Loucy (cell line): ENCODE results near the gene RNF224.
A peak's percentile ranks its signal among the peaks of the same experiment; 100 is the strongest.

Experiments
- H2AFZ ChIP-seq: fragments of 200-600 bp; sonication (generic); 2 replicates; pipeline ENCODE4 v1.6.0; 2016; ENCODE audit warnings: antibody characterized with exemption, mild to moderate bottlenecking, low read length, moderate library complexity
- H3F3A ChIP-seq: fragments of 200-600 bp; 2 replicates; pipeline ENCODE4 v1.6.0; 2016; ENCODE audit warnings: antibody characterized with exemption, low read depth, mild to moderate bottlenecking
- H3K27me3 ChIP-seq: fragments of 200-600 bp; sonication (generic); 2 replicates; pipeline ENCODE4 v1.6.1; 2014; ENCODE audit warnings: low read length, mild to moderate bottlenecking; ENCODE audit not compliant: insufficient read depth, poor library complexity, severe bottlenecking
- H3K36me3 ChIP-seq: fragments of 200-600 bp; sonication (generic); 2 replicates; pipeline ENCODE4 v1.6.1; 2016; ENCODE audit warnings: low read length; ENCODE audit not compliant: insufficient read depth
- H3K4me1 ChIP-seq: fragments of 200-600 bp; sonication (generic); 2 replicates; pipeline ENCODE4 v1.5.1; 2014; ENCODE audit warnings: low read length, mild to moderate bottlenecking; ENCODE audit not compliant: insufficient read depth, poor library complexity, severe bottlenecking
- H3K4me2 ChIP-seq: fragments of 200-600 bp; sonication (generic); 2 replicates; pipeline ENCODE4 v1.6.0; 2014; ENCODE audit warnings: antibody characterized with exemption, low read length, low read depth, mild to moderate bottlenecking; ENCODE audit not compliant: poor library complexity, severe bottlenecking
- H3K4me3 ChIP-seq: fragments of 200-600 bp; sonication (generic); 2 replicates; pipeline ENCODE4 v1.5.1; 2014; ENCODE audit warnings: low read length, mild to moderate bottlenecking, mixed read lengths; ENCODE audit not compliant: poor library complexity, severe bottlenecking
- H3K79me2 ChIP-seq: fragments of 200-600 bp; sonication (generic); 2 replicates; pipeline ENCODE4 v1.6.1; 2014; ENCODE audit warnings: low read length; ENCODE audit not compliant: insufficient read depth
- H3K9ac ChIP-seq: fragments of 200-600 bp; sonication (generic); 2 replicates; pipeline ENCODE4 v1.6.0; 2014; ENCODE audit warnings: mild to moderate bottlenecking, low read depth, low read length, moderate library complexity; ENCODE audit not compliant: poor library complexity, severe bottlenecking
- H3K9me2 ChIP-seq: fragments of 200-600 bp; sonication (generic); replicated peaks from 2 replicates; pipeline ENCODE4 v1.6.1; 2016; ENCODE audit warnings: low read depth, low read length, mixed read lengths
- H3K9me3 ChIP-seq: fragments of 200-600 bp; sonication (generic); 2 replicates; pipeline ENCODE4 v1.6.1; 2014; ENCODE audit warnings: mild to moderate bottlenecking, antibody characterized with exemption, low read length, low read depth; ENCODE audit not compliant: insufficient read depth
- H4K20me1 ChIP-seq: fragments of 200-600 bp; sonication (generic); 2 replicates; pipeline ENCODE4 v1.6.0; 2014; ENCODE audit warnings: antibody characterized with exemption, low read length, mild to moderate bottlenecking; ENCODE audit not compliant: insufficient read depth, poor library complexity, severe bottlenecking
- EZH2phosphoT487 ChIP-seq: fragments of 200-600 bp; IDR thresholded peaks from 2 replicates; pipeline ENCODE4 v1.6.1; 2018; ENCODE audit warnings: antibody characterized with exemption, mild to moderate bottlenecking, moderate library complexity, borderline replicate concordance
- TF ChIP-seq, protein P1 (sequence below): fragments of 200-600 bp; sonication (generic); conservative IDR thresholded peaks from 2 replicates; pipeline ENCODE4 v1.5.1; 2014; ENCODE audit warnings: mild to moderate bottlenecking, antibody characterized with exemption, low read length

Gene RNF224

DNA sequence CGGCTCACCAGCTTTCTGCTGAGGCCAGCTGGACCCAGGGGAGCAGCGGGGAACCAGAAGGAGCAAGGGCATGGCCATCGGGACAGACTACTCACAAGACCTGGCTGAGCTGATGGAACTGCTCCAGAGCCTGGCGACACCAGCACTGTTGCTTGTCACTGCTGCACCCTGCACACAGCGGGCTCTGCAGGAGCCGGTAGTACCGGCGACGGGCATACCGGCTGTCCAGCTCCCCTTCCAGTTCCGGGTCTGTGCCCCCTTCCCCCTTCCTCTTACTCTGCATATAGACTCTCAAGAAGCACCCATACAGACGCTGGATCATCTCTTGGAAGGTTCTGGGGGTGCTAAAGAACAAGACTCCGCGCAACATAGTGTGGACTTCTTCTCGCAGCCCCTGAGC lies 39.9 kb upstream of the RNF224 start:
- Histone ChIP-seq H3K4me1 (peaks cover 20% of the 10 kb centered on the region), H3K9me2 (no peaks in the 10 kb centered on the region), H3K9me3 (no peaks in the 10 kb centered on the region), H3K4me3 (peak overlapping the region; percentile 96), H4K20me1 (peaks cover 26% of the 10 kb centered on the region), H3K4me2 (peak overlapping the region; percentile 91), H3F3A (peaks cover 8% of the 10 kb centered on the region; the same call in 1 of the 2 replicates), H3K36me3 (peaks cover 15% of the 10 kb centered on the region; the same call in 1 of the 2 replicates), H2AFZ (no peak overlapping the region), H3K79me2 (peaks cover 55% of the 10 kb centered on the region), H3K27me3 (no peaks in the 10 kb centered on the region), H3K9ac (peak overlapping the region; percentile 88)
- TF ChIP-seq EZH2phosphoT487, result no peak
- TF ChIP-seq, protein P1, sequence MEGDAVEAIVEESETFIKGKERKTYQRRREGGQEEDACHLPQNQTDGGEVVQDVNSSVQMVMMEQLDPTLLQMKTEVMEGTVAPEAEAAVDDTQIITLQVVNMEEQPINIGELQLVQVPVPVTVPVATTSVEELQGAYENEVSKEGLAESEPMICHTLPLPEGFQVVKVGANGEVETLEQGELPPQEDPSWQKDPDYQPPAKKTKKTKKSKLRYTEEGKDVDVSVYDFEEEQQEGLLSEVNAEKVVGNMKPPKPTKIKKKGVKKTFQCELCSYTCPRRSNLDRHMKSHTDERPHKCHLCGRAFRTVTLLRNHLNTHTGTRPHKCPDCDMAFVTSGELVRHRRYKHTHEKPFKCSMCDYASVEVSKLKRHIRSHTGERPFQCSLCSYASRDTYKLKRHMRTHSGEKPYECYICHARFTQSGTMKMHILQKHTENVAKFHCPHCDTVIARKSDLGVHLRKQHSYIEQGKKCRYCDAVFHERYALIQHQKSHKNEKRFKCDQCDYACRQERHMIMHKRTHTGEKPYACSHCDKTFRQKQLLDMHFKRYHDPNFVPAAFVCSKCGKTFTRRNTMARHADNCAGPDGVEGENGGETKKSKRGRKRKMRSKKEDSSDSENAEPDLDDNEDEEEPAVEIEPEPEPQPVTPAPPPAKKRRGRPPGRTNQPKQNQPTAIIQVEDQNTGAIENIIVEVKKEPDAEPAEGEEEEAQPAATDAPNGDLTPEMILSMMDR, result no peak

DNA sequence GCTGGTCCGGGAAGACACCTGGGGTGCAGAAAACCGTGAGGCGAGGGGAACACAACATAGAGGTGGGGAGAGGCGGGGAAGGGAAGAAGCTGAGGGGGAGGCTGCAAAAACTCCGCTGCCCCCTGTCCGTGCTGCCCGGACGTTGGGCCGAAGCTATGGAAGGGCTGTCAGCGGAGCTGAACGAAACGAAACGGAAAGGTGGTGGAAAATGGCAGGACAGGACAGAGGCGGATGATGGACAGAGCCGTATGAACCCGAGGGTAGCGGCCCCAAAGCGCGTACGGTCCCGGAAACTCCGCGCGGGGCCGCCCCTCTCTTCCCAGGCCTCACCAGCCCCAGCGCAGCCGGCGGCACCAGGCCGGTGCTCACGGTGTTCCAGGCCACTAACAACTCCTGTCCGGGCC lies 39.2 kb upstream of the RNF224 start:
- Histone ChIP-seq H3K4me2 (peak overlapping the region; percentile 91), H3K9me3 (no peaks in the 10 kb centered on the region), H2AFZ (peak overlapping the region; percentile 80), H3K9ac (peak overlapping the region; percentile 88), H4K20me1 (peaks cover 26% of the 10 kb centered on the region), H3K36me3 (peaks cover 12% of the 10 kb centered on the region; the same call in 1 of the 2 replicates), H3K9me2 (no peaks in the 10 kb centered on the region), H3K79me2 (peaks cover 55% of the 10 kb centered on the region), H3F3A (peaks cover 8% of the 10 kb centered on the region; the same call in 1 of the 2 replicates), H3K4me1 (peaks cover 20% of the 10 kb centered on the region), H3K27me3 (no peaks in the 10 kb centered on the region), H3K4me3 (peak overlapping the region; percentile 96)
- TF ChIP-seq, protein P1, result no peak

DNA sequence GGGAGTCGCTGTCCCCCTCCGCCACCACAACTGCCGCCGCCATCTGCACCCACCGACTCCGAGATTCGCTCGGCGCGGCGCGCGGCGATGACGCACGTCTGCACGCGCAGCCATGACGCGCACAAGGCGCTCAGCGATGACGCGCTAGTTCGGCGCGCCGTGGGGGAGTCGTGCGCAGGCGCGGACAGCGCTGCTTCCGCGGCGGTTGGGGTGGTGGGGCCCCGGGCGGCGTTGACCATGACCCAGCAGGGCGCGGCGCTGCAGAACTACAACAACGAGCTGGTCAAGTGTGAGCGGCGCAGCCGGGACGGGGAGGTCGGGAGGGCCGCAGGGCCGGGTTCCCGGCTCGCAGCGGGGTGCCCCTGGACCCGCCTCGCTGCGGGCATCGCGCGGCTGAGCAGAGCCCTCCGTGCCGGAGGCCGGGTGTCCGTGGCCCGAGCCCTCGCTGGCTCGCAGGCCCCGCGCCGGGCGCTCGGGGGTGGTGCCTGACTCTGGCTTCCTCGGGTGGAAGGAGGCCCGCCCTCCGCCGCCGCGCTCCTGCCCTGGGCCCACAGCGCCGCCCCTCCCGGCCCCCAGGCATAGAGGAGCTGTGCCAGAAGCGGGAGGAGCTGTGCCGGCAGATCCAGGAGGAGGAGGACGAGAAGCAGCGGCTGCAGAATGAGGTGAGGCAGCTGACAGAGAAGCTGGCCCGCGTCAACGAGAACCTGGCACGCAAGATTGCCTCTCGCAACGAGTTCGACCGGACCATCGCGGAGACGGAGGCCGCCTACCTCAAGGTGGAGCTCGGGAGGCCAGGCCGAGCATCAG lies 38.6 kb upstream of the RNF224 start, which contains the start of the genes ANAPC2 and SSNA1:
Gene ANAPC2, minus strand, starts transcription at position 71 of the 807 bp plus-strand sequence. Its CDS starts 28 bp downstream, at position 43.
Gene SSNA1, plus strand, starts transcription at position 187 of the 807 bp plus-strand sequence. Its CDS starts 51 bp downstream, at position 238.
- peak within 1 kb of the TSS; percentile 80 for H2AFZ ChIP-seq

More for the DNA sequence above, 38.6 kb upstream of the RNF224 start, which contains the start of the genes ANAPC2 and SSNA1:
- H3K27me3 ChIP-seq, result no peaks in the 10 kb centered on the region
- peak within 1 kb of the TSS; percentile 96 for H3K4me3 ChIP-seq
- peak within 1 kb of the TSS; percentile 99 for H3K4me2 ChIP-seq
- peaks cover 8% of the 10 kb centered on the region; the same call in 1 of the 2 replicates for H3F3A ChIP-seq
- H3K9me2 ChIP-seq, result no peaks in the 10 kb centered on the region
- H4K20me1 ChIP-seq, result peaks cover 26% of the 10 kb centered on the region
- H3K9me3 ChIP-seq, result no peaks in the 10 kb centered on the region
- no peak for TF ChIP-seq EZH2phosphoT487
- TF ChIP-seq, protein P1, result peak; percentile 50
- H3K4me1 ChIP-seq, result peaks cover 20% of the 10 kb centered on the region
- peaks cover 7% of the 10 kb centered on the region; the same call in 1 of the 2 replicates for H3K36me3 ChIP-seq
- peak within 1 kb of the TSS; percentile 88 for H3K9ac ChIP-seq
- peaks cover 55% of the 10 kb centered on the region for H3K79me2 ChIP-seq
